HEK293 (cell line): Measurements from ENCODE around the gene RAD23B.

Experiments used
- CTCF ChIA-PET: fragments of 350-600 bp; formaldehyde crosslinking; extraction: SDS; loops from one replicate; lab custom pipeline; 2021; ENCODE audit warnings: antibody characterized with exemption; lab: Yijun Ruan, JAX
- POLR2A ChIA-PET: fragments of 300-600 bp; formaldehyde crosslinking; extraction: SDS; loops from one replicate; lab custom pipeline; 2020; ENCODE audit warnings: antibody characterized with exemption, inconsistent platforms; lab: Yijun Ruan, JAX
- H3K27ac ChIP-seq: fragments of 200-500 bp; sonication (Bioruptor generic); 2 replicates; pipeline ENCODE4 v1.5.1; 2014; ENCODE audit warnings: low read depth, low read length, control low read depth, inconsistent platforms; ENCODE audit errors: extremely low read depth
- H3K36me3 ChIP-seq, 2 experiments: fragments of 200-500 bp in 1 of 2; sonication (Bioruptor generic) in 1 of 2; 1 replicate in 1 of 2; 2 replicates in 1 of 2; pipeline ENCODE4 v1.5.1; 2014 to 2017; ENCODE audit warnings: inconsistent platforms in 2 of 2, low read length in 2 of 2; ENCODE audit not compliant: control insufficient read depth in 2 of 2, insufficient read depth in 1 of 2
- H3K4me1 ChIP-seq: fragments of 200-500 bp; sonication (Bioruptor generic); 2 replicates; pipeline ENCODE4 v1.5.1; 2014; ENCODE audit warnings: mild to moderate bottlenecking, low read length, inconsistent platforms; ENCODE audit not compliant: control insufficient read depth, insufficient read depth
- H3K4me3 ChIP-seq: 2 replicates; pipeline ENCODE4 v1.5.1; 2011; ENCODE audit warnings: low read depth, mild to moderate bottlenecking, control low read depth, low read length, moderate library complexity
- H3K9me3 ChIP-seq: fragments of 200-500 bp; sonication (Bioruptor generic); 2 replicates; pipeline ENCODE4 v1.5.1; 2014; ENCODE audit warnings: low read depth, low read length, inconsistent platforms; ENCODE audit not compliant: control insufficient read depth, insufficient read depth
- BCL11A ChIP-seq: fragments of 450-650 bp; formaldehyde crosslinking; IDR thresholded peaks from 2 replicates; pipeline ENCODE4 v1.5.1; 2016; ENCODE audit warnings: low read depth, missing biosample characterization, missing genetic modification characterization
- BCL11B ChIP-seq: fragments of 450-650 bp; formaldehyde crosslinking; IDR thresholded peaks from 2 replicates; pipeline ENCODE4 v1.5.1; 2016; ENCODE audit warnings: low read depth, missing biosample characterization, missing genetic modification characterization
- GFI1B ChIP-seq: fragments of 450-650 bp; formaldehyde crosslinking; IDR thresholded peaks from 2 replicates; pipeline ENCODE4 v1.5.1; 2016; ENCODE audit warnings: missing biosample characterization, missing genetic modification characterization
- HOXA7 ChIP-seq: sonication (generic); formaldehyde crosslinking; IDR thresholded peaks from 2 replicates; pipeline ENCODE4 v1.8.1; 2022; ENCODE audit warnings: missing genetic modification reagents, borderline replicate concordance
- KLF7 ChIP-seq: fragments of 450-650 bp; formaldehyde crosslinking; IDR thresholded peaks from 2 replicates; pipeline ENCODE4 v1.5.1; 2016; ENCODE audit warnings: missing biosample characterization, missing genetic modification characterization, borderline replicate concordance
- PRDM1 ChIP-seq: fragments of 450-650 bp; formaldehyde crosslinking; IDR thresholded peaks from 2 replicates; pipeline ENCODE4; 2016; ENCODE audit warnings: missing biosample characterization, missing genetic modification characterization
- PRDM6 ChIP-seq: fragments of 450-650 bp; formaldehyde crosslinking; IDR thresholded peaks from 2 replicates; pipeline ENCODE4 v1.5.1; 2017; ENCODE audit warnings: missing biosample characterization, missing genetic modification characterization
- SALL2 ChIP-seq: fragments of 450-650 bp; formaldehyde crosslinking; IDR thresholded peaks from 2 replicates; pipeline ENCODE4 v1.5.0; 2017; ENCODE audit warnings: missing biosample characterization, mild to moderate bottlenecking, missing genetic modification characterization, borderline replicate concordance
- SP7 ChIP-seq: fragments of 450-650 bp; formaldehyde crosslinking; IDR thresholded peaks from 2 replicates; pipeline ENCODE4 v1.5.1; 2016; ENCODE audit warnings: missing biosample characterization, missing genetic modification characterization
- ZBTB21 ChIP-seq: fragments of 450-650 bp; formaldehyde crosslinking; IDR thresholded peaks from 2 replicates; pipeline ENCODE4 v1.5.1; 2017; ENCODE audit warnings: missing biosample characterization, missing genetic modification characterization
- ZBTB48 ChIP-seq: fragments of 450-650 bp; formaldehyde crosslinking; IDR thresholded peaks from 2 replicates; pipeline ENCODE4 v1.5.1; 2016; ENCODE audit warnings: missing biosample characterization, missing genetic modification characterization
- ZBTB8A ChIP-seq: fragments of 450-650 bp; formaldehyde crosslinking; IDR thresholded peaks from 2 replicates; pipeline ENCODE4 v1.5.1; 2016; ENCODE audit warnings: missing biosample characterization, missing genetic modification characterization
- ZFP37 ChIP-seq: fragments of 450-650 bp; formaldehyde crosslinking; IDR thresholded peaks from 2 replicates; pipeline ENCODE4 v1.5.1; 2016; ENCODE audit warnings: missing biosample characterization, missing genetic modification characterization
- ZNF132 ChIP-seq: fragments of 450-650 bp; formaldehyde crosslinking; IDR thresholded peaks from 2 replicates; pipeline ENCODE4 v1.5.1; 2017; ENCODE audit warnings: missing biosample characterization, missing genetic modification characterization, borderline replicate concordance
- ZNF148 ChIP-seq: fragments of 450-650 bp; formaldehyde crosslinking; IDR thresholded peaks from 2 replicates; pipeline ENCODE4 v1.5.0; 2017; ENCODE audit warnings: missing biosample characterization, missing genetic modification characterization, borderline replicate concordance
- ZNF2 ChIP-seq: fragments of 450-650 bp; formaldehyde crosslinking; IDR thresholded peaks from 2 replicates; pipeline ENCODE4 v1.5.1; 2016; ENCODE audit warnings: missing biosample characterization, missing genetic modification characterization
- ZNF280D ChIP-seq: fragments of 450-650 bp; formaldehyde crosslinking; IDR thresholded peaks from 2 replicates; pipeline ENCODE4 v1.5.1; 2016; ENCODE audit warnings: missing biosample characterization, missing genetic modification characterization
- ZNF324 ChIP-seq: fragments of 450-650 bp; formaldehyde crosslinking; IDR thresholded peaks from 2 replicates; pipeline ENCODE4 v1.5.1; 2016; ENCODE audit warnings: missing biosample characterization, missing genetic modification characterization
- ZNF366 ChIP-seq: fragments of 450-650 bp; formaldehyde crosslinking; conservative IDR thresholded peaks from 2 replicates; pipeline ENCODE4 v1.5.1; 2016; ENCODE audit warnings: missing biosample characterization, missing genetic modification characterization
- ZNF37A ChIP-seq: fragments of 450-650 bp; IDR thresholded peaks from 2 replicates; pipeline ENCODE4 v1.5.1; 2018; ENCODE audit warnings: missing biosample characterization, missing genetic modification characterization
- ZNF423 ChIP-seq: fragments of 450-650 bp; formaldehyde crosslinking; IDR thresholded peaks from 2 replicates; pipeline ENCODE4 v1.5.1; 2016; ENCODE audit warnings: missing biosample characterization, missing genetic modification characterization
- ZNF449 ChIP-seq: fragments of 450-650 bp; formaldehyde crosslinking; IDR thresholded peaks from 2 replicates; pipeline ENCODE4 v1.5.1; 2017; ENCODE audit warnings: missing biosample characterization, mild to moderate bottlenecking, missing genetic modification characterization, moderate library complexity
- ZNF623 ChIP-seq: fragments of 450-650 bp; formaldehyde crosslinking; IDR thresholded peaks from 2 replicates; pipeline ENCODE4 v1.5.1; 2016; ENCODE audit warnings: missing biosample characterization, missing genetic modification characterization
- ZNF692 ChIP-seq: fragments of 450-650 bp; formaldehyde crosslinking; IDR thresholded peaks from 2 replicates; pipeline ENCODE4 v1.5.1; 2016; ENCODE audit warnings: missing biosample characterization, missing genetic modification characterization
- ZNF837 ChIP-seq: fragments of 450-650 bp; formaldehyde crosslinking; IDR thresholded peaks from 2 replicates; pipeline ENCODE4 v1.5.1; 2016; ENCODE audit warnings: missing biosample characterization, missing genetic modification characterization

The RAD23B gene

GRCh38 chr9:107242073-107243030 is 40.7 kb upstream of the RAD23B start:
- ChIA-PET CTCF (interaction anchor here (0.6 to 0.7 kb wide), 2 partner anchors 12 to 562 kb away, joined by 3 read pairs; no protein-coding TSS in a partner anchor), POLR2A (no interaction called here)
- TF ChIP-seq PRDM1 (peak; percentile 50), ZFP37 (tag by site-specific recombination) (no peak), BCL11B (tag by site-specific recombination) (no peak), HOXA7 (no peak), ZNF692 (no peak), ZBTB48 (tag by site-specific recombination) (no peak), ZNF2 (tag by site-specific recombination) (no peak), ZNF366 (tag by site-specific recombination) (peak; percentile 94), ZNF324 (tag by site-specific recombination) (no peak), ZNF132 (tag by site-specific recombination) (no peak), ZBTB8A (tag by site-specific recombination) (no peak), ZNF37A (tag by site-specific recombination) (no peak), PRDM6 (tag by site-specific recombination) (peak; percentile 20; the same call in 1 of the 2 replicates)
- peaks cover 4% of the 10 kb centered on the region; the same call in 1 of the 2 replicates for H3K4me1 ChIP-seq
- H3K27ac ChIP-seq, result no peak overlapping the region
- no peaks in the 10 kb centered on the region for H3K36me3 ChIP-seq
- H3K4me3 ChIP-seq, result no peak overlapping the region
- no peaks in the 10 kb centered on the region for H3K9me3 ChIP-seq

- Histone ChIP-seq H3K4me3 (no peak overlapping the region), H3K27ac (no peak overlapping the region), H3K36me3 (no peaks in the 10 kb centered on the region), H3K4me1 (peaks cover 4% of the 10 kb centered on the region; the same call in 1 of the 2 replicates), H3K9me3 (no peaks in the 10 kb centered on the region)
- CTCF ChIA-PET, result interaction anchor here (0.5 kb wide), 1 partner anchor 1064 kb away, joined by 3 read pairs; no protein-coding TSS in a partner anchor
- POLR2A ChIA-PET, result no interaction called here
- TF ChIP-seq SALL2 (no peak), SP7 (tag by site-specific recombination) (peak; percentile 62; the same call in 1 of the 2 replicates), BCL11A (tag by site-specific recombination) (no peak), ZBTB21 (tag by site-specific recombination) (0 out of 2 replicates have a peak, but pooled peaks have one; percentile 16), KLF7 (tag by site-specific recombination) (no peak), ZNF837 (tag by site-specific recombination) (no peak), ZNF449 (tag by site-specific recombination) (no peak), ZNF423 (tag by site-specific recombination) (no peak), ZNF280D (no peak), ZNF148 (no peak), GFI1B (tag by site-specific recombination) (no peak), ZNF623 (tag by site-specific recombination) (no peak)
These were observed 39.3 kb upstream of the RAD23B start for GRCh38 chr9:107243742-107244141.
